Activated CD4-positive, CD25-positive, alpha-beta regulatory T cell treated with anti-CD3 and anti-CD28 coated beads, Interleukin-2, amount 50 U/mL, for 24 hours (primary cell): Measurements from ENCODE around the gene GABRR1.

ENCODE experiments used
- ATAC-seq, 2 donors: fragments of 150-1000 bp; cut with Tn5 transposase; one replicate each; pipeline ENCODE4 v1.10.0; 2021; ENCODE audit warnings: mild to moderate bottlenecking in 1 of 2, moderate library complexity in 1 of 2

GABRR1 gene

GRCh38 chr6:89214197-89214596, 3.0 kb downstream of the GABRR1 start:
- ATAC-seq: no peak

DNA sequence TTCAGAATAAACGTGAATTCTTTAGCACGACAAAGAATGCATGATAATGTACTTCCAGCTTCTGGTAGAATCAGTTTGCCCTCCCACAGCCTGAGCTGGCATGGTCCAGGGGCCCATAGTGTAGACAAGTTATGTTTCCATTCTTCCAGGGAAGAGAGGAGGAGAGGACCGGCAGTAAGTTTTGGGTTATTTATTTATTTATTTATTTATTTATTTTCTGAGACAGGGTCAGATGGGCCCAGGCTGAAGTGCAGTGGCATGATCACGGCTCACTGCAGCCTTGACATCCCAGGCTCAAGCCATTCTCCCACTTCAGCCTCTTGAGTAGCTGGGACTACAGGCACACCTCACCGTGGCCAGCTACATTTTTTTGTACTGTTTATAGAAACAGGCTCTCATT, 4.7 kb downstream of the GABRR1 start:
- no peak for ATAC-seq

DNA sequence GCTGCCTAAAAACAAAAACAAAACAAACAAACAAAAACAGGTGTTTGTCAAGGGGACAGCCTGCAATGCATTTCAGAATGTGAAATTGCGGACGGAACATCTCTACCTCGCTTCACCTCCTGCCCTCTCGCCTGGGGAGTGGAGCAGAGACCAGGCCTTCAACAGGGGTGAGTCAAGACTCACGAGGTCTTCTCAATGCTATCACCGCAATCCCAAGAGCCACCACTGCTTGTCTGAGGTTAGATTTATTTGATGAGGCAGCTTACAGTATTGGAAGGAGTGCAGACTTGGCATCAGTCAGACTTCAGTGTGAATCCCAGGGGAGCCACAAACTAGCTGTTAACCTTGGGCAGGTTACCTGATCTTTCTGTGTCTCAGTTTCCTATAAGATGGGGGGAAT, 7.7 kb downstream of the GABRR1 start:
- ATAC-seq: no peak

- ATAC-seq: no peak
Observed at GRCh38 chr6:89208551-89208950, 8.6 kb downstream of the GABRR1 start.

GRCh38 chr6:89205819-89206218, 11.3 kb downstream of the GABRR1 start:
- ATAC-seq: no peak

DNA sequence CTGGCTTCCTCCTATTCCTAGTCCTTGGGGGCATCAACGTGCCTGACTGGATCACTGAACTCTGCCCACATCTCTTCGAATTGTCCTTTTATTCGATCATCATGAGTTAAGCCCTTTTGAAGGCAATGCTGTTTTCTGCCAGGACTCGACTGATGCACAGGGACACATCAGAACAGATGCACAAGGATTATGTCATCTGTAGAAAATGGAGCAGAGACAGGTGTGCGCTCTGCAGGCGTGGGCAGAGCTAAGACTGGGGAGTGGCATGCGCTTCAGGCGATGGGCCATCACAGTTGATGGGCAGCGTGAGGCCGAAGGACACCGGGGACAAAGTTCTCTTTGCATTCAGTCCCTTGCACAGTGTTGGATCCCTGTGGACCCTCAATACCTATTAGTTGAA, 13.1 kb downstream of the GABRR1 start:
- no peak for ATAC-seq

GRCh38 chr6:89200706-89201215, 16.4 kb downstream of the GABRR1 start:
- ATAC-seq: no peak

DNA sequence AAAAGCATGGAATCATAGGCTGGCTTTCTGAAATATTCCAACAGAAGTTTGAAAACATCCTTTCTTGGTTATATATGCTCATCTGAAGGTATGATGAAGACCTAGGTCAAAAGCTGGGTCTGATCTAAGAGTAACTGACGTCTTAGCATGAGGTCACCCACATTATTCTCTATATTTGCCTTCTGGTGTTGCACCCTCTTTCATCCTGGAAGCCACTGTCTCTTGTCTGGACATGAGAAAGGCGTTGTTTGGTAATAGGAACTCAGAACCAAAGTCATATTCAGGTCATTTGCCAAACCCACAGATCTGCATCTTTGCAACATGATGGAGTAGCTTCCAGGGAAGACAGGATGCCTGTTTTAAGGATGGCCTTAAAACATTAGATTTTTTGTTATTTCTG, 17.6 kb downstream of the GABRR1 start:
- no peak for ATAC-seq

DNA sequence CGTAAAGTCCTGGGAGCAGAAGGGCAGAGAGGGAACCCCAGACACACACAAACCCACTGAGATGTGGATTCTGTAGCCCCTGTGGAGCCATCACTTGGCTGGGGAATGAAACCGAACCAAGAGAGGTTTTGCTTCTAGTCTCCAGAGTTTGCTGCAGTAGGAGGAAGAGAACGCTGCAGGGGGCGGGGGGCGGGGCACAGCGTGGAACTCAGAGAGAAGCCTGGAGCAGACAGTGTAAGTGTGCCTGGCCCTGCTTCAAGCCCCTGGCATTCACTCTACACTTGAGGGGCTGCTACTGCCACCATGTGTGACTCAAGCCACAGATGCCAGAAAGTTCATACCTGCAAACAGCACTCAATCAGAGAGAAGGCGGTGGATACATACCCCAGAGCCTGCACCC, 18.9 kb downstream of the GABRR1 start:
- no peak for ATAC-seq

- ATAC-seq: no peak
Observed at GRCh38 chr6:89197141-89197540, 20.0 kb downstream of the GABRR1 start.

- no peak for ATAC-seq
Observed at GRCh38 chr6:89194559-89194958, 22.6 kb downstream of the GABRR1 start.

GRCh38 chr6:89190741-89191140, 26.4 kb downstream of the GABRR1 start:
- ATAC-seq: no peak

GRCh38 chr6:89187504-89187903, 29.7 kb downstream of the GABRR1 start:
- ATAC-seq: no peak

DNA sequence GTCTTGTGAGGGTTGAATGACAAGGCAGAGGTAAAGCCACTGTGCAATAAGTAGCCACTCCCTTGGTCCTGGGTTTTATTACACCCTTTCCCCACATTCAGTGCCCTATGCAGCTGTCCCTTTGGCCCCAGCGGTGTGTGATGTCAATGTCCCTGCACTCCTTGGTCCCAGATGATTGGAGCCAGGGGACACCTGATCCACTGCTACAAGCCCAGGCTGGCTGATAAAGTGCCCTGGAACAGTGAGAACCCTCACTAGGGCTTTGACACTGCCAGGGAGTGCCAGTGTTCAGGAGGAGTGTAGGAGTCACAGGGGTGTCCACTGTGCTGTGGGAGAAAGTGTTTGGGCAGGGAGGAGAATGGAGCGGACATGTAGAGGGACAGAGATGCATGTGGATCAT, 30.4 kb downstream of the GABRR1 start:
- ATAC-seq: no peak

DNA sequence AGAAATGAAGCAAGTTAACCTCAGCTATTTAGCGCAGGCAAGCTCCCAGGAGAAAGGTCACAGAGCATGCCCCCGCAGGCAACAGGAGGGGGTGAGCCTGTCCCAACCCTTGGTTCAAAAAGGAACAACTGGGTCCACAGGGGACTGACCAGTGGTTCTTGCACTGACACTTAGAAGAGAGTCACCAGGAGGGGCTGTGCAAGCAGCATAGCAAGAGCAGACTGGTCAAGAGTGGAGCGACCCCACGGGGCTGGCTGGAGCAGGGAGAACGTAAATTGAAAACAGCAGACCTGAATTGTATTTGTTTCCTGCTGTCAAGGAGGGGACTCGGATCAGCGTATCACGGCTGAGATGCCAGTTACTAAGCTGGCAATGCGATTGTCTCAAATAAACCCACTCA, 32.8 kb downstream of the GABRR1 start:
- ATAC-seq: no peak

DNA sequence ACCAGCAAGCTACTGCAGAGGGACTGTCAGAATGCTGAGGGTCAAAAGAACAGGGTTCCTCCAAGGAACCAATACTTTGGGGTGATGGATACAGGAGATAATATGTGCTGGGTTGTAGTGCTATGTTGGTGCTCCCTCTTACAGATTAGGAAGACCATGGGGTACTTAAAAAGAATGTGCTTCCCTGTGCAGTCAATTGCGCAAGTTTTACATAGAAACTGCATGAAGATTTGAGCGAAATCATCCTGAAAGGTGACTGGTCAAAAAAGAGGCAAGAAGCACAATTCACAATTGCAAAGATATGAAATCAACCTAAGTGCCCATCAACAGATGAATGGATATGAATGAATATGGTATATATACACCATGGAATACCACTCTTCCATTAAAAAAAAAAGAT, 33.9 kb downstream of the GABRR1 start:
- ATAC-seq: no peak

GRCh38 chr6:89180971-89181370, 36.2 kb downstream of the GABRR1 start:
- no peak for ATAC-seq

- ATAC-seq: no peak
Observed at GRCh38 chr6:89180112-89180511, 37.0 kb downstream of the GABRR1 start.

GRCh38 chr6:89173634-89174033, 43.5 kb downstream of the GABRR1 start:
- no peak for ATAC-seq

DNA sequence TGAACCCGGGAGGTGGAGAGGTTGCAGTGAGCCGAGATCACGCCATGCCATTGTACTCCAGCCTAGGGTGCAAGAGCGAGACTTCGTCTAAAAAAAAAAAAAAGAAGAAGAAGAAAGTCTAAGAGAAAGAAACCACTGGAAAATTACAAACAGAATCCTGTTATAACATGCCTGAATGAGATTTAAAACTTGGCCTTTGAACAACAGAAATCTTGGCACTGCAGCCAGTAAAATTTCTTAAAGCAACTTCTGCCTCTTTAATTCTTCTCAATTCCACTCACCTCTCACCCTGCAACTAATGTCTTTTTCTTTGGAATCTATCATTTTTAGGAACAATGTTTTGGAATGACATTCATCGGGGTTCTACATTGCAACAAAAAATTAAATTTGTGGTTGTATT, 45.0 kb downstream of the GABRR1 start:
- no peak for ATAC-seq

DNA sequence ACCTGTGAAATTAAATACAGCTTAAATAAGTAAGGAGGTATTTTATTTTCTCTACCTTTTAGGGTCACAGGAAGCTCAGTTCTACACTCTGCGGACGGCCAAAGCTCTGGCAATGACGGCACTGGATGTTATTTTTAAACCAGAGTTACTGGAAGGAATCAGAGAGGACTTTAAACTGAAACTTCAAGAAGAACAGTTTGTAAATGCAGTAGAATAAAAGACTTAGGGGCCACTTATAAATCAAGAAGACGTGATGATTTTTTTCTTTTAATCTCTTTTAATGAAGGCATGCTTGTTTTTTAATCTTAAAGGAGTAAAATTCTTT, 55.1 kb downstream of the GABRR1 start:
- no peak for ATAC-seq

DNA sequence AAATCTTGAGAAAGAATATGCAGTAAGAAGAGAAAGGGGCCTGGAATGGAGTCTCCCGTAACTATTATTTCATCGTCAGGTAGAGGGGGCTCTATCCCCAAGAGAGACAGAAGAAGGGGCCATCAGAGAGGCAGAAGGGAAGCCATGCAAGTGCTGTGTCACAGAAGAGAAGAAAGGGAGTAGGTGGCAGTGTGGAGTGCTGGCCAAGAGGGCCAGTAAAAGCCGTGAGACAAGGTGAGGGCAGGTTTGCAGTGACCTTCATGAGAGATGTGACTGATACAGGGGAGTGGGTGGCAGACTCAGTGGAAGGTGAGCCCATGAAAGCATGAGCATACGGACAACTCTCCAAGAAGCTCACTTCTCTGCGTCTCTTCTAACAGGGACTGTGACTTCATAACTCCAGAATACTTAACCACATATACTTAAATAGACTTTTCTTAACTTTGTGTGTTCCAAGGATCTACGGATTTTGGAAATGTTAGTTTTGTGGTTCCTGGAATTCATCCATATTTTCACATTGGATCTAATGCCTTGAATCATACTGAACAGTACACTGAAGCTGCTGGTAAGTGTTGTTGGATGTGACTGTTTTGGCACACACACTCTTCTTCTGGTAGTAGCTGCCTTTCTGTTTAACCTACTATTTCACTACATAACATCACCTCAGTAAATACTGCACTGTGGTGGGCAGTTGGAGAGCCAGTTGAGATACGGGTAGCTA, 55.7 kb downstream of the GABRR1 start:
- ATAC-seq: no peak

DNA sequence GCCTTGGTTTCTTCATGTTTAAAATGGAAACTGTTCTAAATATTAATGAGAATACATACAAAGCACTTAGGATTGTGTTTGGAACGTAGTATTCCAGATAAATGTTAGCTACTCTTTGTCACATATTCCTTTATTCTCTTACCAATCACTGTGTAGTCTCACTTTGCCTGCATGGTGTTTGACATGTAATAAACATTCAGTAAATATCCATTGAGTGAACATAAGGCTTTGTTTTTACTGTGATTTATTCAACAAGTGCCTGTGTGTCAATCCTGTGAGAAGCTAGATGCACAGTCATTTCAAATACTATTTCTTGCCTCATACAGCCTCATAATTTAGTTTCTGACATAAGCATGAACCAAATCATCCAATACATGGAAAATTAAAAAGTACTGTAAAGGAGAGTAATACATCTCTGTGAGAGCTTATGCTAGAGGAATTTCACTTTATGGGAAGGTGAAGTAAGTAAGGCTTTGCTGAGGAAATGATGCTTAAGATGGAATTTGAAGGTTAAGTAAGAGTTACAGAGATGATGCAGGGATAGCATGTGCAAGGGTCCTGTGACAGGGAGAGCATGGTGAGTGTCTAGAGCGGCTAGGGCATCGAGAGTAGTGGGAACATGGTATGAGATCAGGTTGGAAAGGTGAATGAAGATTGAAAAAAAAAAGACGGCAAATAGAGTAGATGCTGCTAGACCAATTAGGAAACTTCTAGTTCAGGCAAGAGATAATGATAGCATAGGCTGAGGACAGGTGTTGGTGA, 56.6 kb downstream of the GABRR1 start:
- ATAC-seq: no peak

DNA sequence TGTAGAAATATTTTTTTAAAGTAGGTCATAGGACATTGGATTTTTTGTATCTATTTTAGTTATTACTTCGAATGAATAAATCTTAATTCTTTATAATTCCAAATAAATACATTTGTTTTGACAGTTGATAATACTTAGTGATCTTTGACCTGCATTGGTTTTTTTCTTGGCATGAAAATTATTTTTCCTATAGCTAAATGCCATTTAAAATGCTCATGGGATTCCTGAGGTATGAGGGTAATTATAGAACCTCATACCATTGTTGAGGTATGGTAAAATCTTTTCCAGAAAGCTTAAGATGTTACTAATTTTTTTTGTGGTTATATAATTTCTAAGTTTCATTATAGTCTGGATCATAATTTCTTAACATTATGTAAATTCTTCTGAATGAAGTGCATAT, 63.0 kb downstream of the GABRR1 start:
- ATAC-seq: no peak
